A172 (cell line): Measurements from ENCODE around the gene MYLK3. TPM values are rescaled to one million over a fixed set of nuclear protein-coding genes. Genes with fewer than 3 reads are reported as not detected.

Experiments used
- DNase-seq: peaks from one replicate; pipeline ENCODE4 v3.0.0-alpha.2; 2015; ENCODE audit warnings: low spot score
- total RNA-seq: library from RNA; depleted of rRNA; stranded (reverse); fragments of >200 nt; shearing (Covaris generic); gene quantifications from 2 replicates; pipeline ENCODE4 v1.2.3, GENCODE V29; 2014

The MYLK3 gene
- total RNA-seq, 1 experiment from 2014 or later, result 1.00 TPM

GRCh38 chr16:46757339-46758050, 9.4 kb upstream of the MYLK3 start:
- DNase-seq, result peak; percentile 77

DNA sequence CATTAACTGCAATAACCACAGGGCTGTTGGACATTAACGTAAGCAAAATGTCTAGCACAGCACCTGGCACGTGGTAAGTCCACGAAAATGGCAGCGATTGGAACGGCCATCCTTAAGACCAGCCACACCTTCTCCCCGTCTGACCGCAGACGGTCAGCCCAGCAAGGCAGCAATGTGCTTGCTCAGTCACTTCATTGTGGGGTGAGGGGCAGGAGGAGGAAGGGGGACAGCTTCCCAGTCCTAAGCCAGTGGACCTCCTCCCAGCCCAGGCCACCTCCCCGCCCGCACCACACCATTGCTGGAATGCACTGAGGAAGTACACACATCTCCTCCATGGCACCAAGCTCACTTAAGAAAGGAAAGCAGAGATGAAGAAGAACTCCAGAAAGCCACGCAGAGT, 8.6 kb upstream of the MYLK3 start:
- no peak for DNase-seq

DNA sequence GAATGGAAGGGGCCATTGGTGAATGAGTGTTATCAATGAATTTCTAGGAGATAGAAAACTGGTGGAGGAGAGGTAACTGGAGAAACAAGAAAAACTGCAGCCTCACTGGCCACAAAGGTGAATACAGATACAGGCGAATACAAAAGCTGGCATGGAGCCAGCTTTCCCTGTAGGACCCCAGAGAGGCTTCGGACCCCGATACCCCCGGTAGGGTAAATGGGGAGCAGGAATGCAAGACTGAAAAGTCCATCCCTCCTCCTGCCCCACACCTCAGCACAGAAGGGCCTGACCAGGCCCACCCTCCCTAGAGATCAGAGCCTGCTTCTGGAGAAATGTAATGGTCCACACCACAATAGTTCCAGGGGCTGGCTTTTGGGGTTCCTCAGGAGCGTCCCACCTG, 4.9 kb upstream of the MYLK3 start:
- no peak for DNase-seq

GRCh38 chr16:46751381-46751780, 3.2 kb upstream of the MYLK3 start:
- DNase-seq, result no peak

DNA sequence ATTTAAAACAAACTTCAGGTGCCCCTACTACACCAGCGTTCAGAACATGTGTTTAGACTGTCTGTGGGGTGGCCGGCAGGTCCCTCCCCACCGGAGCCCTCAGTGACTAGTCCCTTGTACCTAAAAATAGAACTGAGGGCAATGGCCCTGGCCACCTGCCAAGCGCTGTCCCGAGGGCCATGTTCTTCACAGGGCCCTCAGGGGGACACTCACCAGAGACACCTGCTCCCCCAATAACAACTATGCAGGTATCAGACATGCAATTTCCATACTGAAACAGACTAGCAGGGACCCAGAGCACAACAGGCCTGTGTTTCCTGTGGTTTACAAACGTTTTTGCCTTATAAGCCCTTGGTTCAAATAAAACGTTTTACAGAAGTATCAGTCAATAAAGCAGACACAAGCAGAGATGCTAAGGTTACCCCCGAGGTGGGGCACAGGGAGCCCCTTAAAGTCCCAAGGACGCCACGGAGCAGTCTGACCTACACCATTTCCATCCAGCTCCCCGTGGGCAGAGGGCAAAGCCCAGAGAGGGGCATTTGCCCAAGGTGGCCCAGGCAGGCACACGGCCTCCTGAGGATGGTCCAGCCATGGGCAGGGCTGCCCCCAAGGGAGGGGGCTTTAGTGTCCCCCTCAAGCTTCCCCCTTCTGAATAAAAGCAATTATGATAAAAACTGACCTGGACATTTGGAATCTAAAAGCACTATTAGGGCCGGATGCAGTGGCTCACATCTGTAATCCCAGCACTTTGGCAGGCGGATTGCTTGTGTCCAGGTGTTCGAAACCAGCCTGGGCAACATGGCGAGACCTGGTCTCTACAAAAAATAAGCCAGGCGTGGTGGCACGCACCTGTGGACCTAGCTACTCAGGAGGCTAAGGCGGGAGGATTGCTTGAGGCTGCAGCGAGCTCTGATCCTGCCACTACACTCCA, 896 bp upstream of the MYLK3 start:
- no peak for DNase-seq

DNA sequence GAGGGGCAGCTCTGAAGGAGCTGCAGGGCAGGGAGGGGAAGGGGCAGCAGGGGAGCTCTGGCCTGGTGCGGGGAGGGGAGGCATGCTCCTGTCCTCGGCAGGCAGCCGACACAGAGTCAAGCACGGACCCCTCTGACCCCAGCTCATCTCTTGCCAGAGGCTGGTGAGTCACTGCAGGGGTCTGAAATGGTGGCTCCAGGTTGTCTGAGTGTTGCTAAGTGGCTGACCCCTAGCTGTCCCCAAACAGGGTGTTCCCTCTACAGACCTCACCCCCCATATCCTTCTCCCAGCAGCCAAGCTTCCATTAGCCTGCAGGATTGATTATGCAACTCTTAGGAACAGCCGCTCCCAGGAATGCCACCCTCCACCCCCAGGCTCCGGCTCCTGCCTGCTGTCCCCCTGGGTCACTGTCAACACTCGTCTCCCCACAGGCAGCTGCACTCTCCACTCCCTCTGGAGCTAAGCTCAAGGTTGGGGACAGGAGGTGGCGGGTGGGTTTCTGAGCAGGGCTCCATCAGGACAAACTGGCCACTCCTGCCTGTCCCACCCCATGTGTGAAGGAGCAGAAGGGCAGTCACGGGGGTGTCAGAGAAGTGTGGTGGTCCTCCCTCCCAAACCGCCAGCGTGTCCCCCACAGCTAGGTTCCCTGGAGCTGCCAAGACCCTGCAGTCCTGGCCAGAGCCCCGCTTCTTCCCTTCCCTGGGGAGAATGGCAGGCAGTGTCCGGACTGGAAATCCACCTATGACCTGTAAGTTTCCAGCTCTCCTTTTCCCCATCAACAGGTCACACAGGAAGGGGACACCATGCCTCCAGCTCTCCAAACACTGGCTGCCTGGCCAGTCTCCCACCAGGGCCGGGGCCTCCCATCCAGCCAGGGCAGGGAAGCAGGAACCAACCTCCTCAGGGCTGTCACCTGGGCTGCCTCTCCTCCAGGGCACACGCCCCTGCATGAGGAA, 1.0 kb downstream of the MYLK3 start:
- DNase-seq, result no peak

- DNase-seq, result no peak
These were observed 2.5 kb downstream of the MYLK3 start for GRCh38 chr16:46745617-46746016.

DNA sequence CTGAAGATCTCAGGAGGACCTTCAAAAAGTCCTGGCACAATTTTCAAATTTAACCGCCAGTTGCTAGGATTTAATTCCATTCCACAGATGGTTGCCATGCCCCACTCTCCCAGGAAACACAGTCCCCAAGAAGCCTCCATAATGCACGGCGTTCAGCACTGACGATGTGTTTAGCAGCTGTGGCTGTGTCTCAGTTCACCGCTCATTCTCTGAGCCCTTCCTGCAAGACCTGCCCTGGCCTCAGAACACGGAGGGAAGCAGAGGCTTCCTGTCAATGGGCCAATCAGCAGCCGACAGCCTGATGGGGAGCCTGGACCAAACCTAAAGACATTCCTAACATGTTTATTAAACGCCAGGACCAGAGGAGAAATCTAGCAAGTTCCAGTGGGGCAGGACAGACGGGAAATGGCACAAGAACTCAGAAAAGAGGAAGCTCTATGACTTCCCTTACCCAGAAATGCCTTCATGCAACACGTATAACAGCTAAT, 4.9 kb downstream of the MYLK3 start:
- no peak for DNase-seq

GRCh38 chr16:46739934-46740333, 8.2 kb downstream of the MYLK3 start:
- no peak for DNase-seq

DNA sequence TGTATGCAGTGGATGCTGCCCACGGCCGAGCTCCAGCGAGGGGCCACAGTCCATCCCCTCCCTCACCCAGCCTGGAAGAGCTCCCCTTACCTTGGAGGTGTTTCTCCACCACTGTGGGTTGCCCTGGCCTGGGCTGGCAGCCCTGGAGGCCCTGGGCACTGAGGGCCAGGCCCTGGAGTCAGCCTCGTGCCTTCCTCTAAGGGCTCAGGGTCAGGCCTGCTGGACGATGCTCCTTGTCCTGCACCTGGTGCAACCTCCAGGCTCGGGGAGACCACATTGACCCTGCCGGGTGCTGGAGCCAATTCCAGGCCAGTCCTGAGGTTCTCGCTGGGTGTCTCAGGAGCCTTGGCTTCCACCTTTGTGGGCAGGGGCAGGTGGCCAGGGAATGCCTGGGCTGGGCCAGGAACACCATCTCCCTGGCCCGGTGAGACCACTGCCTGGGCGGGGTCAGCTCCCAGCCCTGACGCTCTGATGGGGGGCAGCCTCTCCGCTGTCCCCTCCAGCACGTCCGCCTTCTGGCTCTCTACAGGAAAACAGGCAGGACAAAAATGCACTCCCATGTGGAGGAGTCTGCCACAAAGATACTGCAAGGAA, 10.4 kb downstream of the MYLK3 start:
- no peak for DNase-seq

DNA sequence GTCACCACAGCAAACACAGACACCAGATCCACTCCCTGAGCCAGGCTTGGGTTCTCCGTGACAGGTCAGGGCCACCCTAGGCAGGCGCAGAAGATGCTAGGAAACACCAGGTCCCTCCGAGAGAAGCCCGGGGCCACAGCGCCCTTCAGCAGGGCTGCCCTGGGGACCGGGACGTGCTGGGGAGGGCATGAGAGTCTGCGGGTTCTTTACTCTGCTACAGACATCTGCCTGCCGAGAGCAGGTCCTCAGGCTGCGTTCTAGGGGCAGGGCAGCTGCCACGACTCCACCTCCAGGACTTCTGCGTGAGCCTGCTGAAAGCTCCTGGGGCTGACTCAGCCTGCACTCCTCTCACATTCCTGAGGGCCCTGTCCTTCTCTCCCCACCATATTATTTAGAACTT, 11.4 kb downstream of the MYLK3 start:
- no peak for DNase-seq

DNA sequence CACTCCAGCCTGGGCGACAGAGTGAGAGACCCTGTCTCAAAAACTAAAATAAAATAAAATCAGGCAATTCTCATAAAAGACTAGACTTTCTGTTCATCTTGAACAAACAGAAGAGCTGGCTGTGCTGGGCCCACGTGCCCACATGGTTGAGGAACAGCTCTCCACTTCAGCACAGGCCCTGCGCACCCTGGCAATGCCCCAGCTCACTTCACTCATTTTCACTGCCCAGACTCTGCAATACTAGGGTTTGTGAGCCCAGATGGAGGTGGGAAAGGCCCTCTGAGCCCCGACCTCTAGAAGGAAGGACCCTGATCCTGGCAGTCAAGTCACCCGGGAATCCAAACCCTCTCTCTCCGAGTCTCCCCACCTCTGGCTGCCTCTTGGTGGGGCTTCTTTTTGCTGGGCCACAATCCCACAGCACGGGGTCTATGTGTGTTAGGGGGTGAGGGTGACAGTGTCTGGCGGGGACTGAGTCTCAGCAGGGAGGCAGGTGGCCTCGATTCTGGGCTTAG, 14.8 kb downstream of the MYLK3 start:
- no peak for DNase-seq

DNA sequence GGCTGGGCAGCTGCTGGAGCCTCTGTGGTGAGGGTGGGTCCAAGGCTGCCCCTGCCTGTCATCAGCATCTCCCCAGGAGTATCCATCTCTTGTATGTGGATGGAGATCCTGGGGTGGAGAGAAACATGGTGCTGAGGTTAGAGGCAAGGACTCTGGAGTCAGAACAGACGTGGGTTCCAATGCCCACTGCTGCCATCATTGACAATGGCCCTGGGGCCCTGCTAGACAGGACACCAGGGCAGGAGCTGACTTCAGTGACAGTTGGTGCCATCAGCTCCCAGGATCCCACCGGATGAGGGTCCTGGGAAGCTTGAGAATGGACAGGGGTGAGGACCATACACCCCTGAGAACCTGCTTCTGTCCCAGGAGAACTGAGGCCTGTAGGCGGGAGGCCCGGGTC, 15.6 kb downstream of the MYLK3 start:
- no peak for DNase-seq

DNA sequence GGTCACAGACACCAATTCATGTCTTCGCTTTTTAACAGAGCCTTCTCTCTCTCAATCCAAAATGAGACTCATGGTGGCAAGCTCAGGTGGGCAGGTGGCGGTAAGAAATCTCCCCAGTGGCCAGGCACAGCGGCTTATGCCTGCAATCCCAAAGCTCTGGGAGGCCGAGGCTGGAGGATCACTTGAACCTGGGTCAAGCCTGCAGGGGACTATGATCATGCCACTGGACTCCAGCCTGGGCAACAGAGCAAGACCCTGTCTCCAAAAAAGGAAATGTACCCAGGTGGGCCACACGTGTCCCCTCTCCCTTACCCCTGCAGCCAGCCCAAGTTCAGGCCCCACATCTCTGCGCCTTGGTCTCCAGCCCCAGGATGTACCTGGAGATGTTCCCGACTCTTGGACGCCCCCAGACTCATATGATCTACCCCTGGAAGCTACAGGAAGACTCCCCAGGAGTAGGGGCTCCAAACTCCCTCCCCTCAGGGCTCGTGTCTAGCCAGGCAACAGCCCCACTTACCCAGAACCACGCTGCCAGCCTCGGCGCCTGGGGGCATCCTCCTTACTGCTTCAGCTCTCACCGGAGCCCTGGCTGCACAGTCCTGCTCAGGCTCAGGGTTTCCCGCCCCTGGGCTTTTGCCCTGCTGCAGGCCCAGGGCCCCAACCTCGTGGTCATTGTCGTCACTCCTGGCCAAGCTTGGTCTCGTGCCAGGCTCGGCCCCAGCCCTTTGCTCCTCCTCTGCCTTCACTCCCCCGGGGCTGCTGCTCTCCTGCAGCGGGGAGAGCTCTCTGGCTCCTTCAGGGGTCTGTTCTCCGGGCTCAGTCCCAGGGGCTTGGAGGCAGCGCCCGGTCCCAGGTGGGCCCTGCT, 16.2 kb downstream of the MYLK3 start:
- no peak for DNase-seq

DNA sequence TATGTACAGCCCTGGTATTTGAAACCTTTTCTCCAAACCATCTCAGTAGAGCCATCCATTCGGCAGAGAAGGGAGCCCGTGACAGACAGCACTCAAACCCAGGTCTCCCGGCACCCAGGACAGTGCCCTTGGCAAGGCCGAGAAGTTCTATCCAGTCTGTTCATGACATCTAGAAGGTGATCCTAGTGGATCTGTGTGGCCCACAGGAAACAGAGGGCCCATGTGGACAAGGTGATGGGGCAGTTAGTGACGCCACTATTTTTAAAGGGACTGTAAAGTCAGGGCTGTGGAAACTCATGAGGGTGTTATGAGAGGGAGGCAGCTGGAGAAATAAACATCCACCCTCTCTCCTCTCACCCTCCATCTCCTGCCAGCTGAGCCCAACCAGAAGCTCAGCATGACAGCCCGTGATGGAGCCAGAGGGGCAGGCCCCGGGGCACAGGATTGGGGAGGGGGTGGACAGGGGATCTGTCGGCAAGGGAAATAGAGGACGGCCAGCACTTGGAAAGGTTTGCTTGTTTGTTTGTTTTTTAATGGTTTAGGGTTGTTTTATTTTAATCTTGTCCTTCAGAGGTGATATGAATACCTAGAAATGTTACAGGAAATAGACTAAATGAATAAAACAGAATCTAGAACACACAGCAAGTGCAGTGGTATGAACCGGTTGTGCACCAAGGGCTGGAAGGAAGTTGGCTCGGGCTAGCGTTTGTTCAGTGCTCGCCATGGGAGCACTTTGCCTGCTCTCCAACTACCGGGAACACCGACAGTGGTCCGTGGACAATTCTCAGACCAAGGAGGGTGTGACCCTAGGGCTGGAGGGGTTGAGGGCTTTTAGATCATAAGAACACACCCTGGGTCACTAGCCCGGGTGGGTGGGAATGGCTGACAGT, 17.1 kb downstream of the MYLK3 start:
- no peak for DNase-seq

DNA sequence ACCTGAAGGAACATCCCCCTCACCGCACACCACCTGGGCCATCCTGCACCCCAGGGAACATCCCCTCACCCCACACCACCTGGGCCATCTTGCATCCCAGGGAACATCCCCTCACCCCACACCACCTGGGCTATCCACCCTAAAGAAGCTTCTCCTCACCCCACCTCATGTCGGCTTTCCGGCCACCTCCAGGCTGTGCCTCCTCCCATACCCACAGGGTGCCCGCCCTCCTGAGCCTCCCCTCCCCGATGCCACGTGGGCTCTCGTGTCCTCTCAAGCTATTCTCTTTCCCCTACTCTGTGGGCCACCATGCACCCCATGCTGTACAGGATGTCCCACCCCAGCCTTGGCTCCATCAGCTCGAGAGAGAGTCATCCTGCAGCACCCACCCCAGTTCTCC, 18.0 kb downstream of the MYLK3 start:
- no peak for DNase-seq

GRCh38 chr16:46729326-46729995, 18.7 kb downstream of the MYLK3 start:
- DNase-seq, result no peak

DNA sequence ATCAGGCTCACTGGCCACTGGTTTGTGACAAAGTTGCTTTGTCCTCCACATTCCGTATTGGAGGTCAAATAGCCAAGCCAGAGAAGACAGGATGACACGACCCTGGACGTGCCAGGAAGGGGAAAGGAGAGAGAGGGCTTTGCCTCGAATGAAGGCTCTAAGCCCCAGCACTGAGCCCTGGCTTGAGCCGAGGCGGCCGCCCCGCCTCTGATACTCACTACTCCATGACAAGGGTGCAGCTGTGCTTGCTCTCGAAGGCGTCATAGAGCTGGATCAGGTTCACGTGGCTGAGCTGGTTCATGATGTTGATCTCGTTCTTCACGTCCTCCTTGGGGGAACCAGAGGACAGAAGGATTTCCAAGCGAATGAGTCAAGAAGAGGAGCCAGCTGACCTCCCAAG, 19.3 kb downstream of the MYLK3 start:
- DNase-seq, result no peak

DNA sequence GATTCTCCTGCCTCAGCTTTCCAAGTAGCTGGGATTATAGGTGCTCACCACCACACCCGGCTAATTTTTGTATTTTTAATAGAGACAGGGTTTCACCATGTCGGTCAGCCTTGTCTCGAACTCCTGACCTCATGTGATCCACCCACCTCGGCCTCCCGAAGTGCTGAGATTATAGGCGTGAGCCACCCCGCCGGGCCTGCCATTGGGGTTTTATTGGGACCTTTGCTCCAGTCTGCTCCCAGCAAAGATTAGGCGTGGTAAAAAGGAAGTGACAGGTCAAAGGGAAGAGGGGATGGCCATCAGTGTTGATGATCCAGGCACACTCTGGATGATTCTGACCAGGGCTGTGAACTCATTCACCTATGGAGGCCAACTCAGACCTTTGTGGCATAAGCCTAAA, 20.5 kb downstream of the MYLK3 start:
- DNase-seq, result no peak
